ENCODE results near the gene NINJ1. TPM values are rescaled to one million over a fixed set of nuclear protein-coding genes. Genes with fewer than 3 reads are reported as not detected.

Gene NINJ1
- total and polyA plus RNA-seq, 2 of the 13 experiments (the other 11 are each of a cell fraction or from before 2014, with no cell fraction given) = 81.2 to 92.1 TPM

DNA sequence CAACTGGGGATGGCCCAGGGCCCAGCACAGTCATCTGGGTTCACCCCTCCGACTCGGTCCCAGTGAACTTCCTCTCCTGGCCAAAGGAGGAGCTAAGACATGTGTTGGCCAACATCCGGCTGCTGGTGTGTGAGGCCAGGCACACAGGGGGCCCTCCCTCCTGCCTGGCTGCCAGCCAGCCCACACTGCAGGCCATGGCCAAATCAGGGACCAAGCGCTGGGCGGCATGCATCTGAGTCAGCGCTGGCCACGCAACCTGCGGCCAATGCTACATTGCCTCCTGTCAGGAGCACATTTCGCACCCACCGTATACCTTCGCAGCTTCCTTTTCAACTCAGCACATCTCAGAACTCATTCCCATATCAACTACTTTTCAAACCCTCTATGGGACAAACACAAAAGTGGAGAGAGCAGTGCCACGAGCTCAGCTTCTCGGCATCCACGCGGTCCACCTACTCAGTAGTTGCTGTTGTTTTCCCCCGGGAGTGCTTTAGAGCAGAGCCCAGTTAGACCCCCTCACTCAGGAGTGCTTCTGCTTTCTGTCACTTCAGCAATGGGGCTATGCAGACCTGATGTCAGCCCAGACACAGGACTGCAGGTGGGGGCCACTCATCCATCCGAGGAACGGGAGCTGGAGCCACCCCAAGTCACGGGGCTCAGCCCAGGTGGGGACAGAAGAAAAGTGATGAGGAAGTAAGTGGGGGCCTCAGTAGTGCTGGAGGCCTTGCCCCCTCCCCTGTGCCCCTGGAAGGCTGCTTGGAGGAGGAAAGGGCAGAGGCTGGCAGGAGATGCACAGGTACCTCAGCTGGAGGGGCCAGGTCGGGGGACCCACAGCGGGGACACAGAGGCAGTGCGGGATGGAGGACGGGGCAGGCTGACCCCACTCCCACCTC lies 13.9 kb downstream of the NINJ1 start (continued):
- TF ChIP-seq GMEB1 (CRISPR knock-in tag; IDR thresholded peaks at IDR 0.05; ENCODE audit: borderline replicate concordance) = peak; percentile 69; the same call in 1 of the 2 replicates
- 0 out of 2 replicates have a peak, but pooled peaks have one; percentile 71 for TF ChIP-seq HNRNPL (IDR thresholded peaks at IDR 0.05; ENCODE audit: low read depth, low read length)
- TF ChIP-seq POLR2AphosphoS2 (IDR thresholded peaks at IDR 0.05; ENCODE audit: low read depth, low read length) = no peak
- no peak for TF ChIP-seq STAT5B (CRISPR knock-in tag; IDR thresholded peaks at IDR 0.05)
- 0 out of 2 replicates have a peak, but pooled peaks have one; percentile 56 for TF ChIP-seq ZNF160 (CRISPR knock-in tag; IDR thresholded peaks at IDR 0.05)
- TF ChIP-seq, protein P1, sequence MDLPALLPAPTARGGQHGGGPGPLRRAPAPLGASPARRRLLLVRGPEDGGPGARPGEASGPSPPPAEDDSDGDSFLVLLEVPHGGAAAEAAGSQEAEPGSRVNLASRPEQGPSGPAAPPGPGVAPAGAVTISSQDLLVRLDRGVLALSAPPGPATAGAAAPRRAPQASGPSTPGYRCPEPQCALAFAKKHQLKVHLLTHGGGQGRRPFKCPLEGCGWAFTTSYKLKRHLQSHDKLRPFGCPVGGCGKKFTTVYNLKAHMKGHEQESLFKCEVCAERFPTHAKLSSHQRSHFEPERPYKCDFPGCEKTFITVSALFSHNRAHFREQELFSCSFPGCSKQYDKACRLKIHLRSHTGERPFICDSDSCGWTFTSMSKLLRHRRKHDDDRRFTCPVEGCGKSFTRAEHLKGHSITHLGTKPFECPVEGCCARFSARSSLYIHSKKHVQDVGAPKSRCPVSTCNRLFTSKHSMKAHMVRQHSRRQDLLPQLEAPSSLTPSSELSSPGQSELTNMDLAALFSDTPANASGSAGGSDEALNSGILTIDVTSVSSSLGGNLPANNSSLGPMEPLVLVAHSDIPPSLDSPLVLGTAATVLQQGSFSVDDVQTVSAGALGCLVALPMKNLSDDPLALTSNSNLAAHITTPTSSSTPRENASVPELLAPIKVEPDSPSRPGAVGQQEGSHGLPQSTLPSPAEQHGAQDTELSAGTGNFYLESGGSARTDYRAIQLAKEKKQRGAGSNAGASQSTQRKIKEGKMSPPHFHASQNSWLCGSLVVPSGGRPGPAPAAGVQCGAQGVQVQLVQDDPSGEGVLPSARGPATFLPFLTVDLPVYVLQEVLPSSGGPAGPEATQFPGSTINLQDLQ (CRISPR knock-in tag; IDR thresholded peaks at IDR 0.05) = peak; percentile 68; the same call in 1 of the 2 replicates
- TF ChIP-seq ZNF549 (CRISPR knock-in tag; IDR thresholded peaks at IDR 0.05) = no peak
- TF ChIP-seq HOXA7 (CRISPR knock-in tag; IDR thresholded peaks at IDR 0.05) = no peak
- peak; percentile 44; the same call in 1 of the 2 replicates for TF ChIP-seq ELF1 (CRISPR knock-in tag; IDR thresholded peaks at IDR 0.05)
- no peak for TF ChIP-seq TEAD2 (CRISPR knock-in tag; IDR thresholded peaks at IDR 0.05)
- TF ChIP-seq NRL (CRISPR knock-in tag; IDR thresholded peaks at IDR 0.05; ENCODE audit: borderline replicate concordance) = peak; percentile 92
- no peak for TF ChIP-seq FOXA1 (IDR thresholded peaks at IDR 0.05)
- TF ChIP-seq FOXA1 (CRISPR knock-in tag; IDR thresholded peaks at IDR 0.05) = peak; percentile 71
- peak; percentile 93; the same call in 1 of the 2 replicates for TF ChIP-seq TARDBP (CRISPR knock-in tag; IDR thresholded peaks at IDR 0.05)
- TF ChIP-seq MLLT10 (CRISPR knock-in tag; IDR thresholded peaks at IDR 0.05) = no peak
- no peak for TF ChIP-seq ZNF569 (CRISPR knock-in tag; IDR thresholded peaks at IDR 0.05; ENCODE audit: borderline replicate concordance)
- TF ChIP-seq GABPA (IDR thresholded peaks at IDR 0.05; ENCODE audit: low read depth, low read length) = no peak
- TF ChIP-seq GABPA (CRISPR knock-in tag; IDR thresholded peaks at IDR 0.05; ENCODE audit: low read depth) = peak; percentile 89
- TF ChIP-seq, protein P2, sequence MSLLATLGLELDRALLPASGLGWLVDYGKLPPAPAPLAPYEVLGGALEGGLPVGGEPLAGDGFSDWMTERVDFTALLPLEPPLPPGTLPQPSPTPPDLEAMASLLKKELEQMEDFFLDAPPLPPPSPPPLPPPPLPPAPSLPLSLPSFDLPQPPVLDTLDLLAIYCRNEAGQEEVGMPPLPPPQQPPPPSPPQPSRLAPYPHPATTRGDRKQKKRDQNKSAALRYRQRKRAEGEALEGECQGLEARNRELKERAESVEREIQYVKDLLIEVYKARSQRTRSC (CRISPR knock-in tag; IDR thresholded peaks at IDR 0.05; ENCODE audit: low read depth) = no peak; the same call in 1 of the 2 replicates
- TF ChIP-seq NFIB (CRISPR knock-in tag; IDR thresholded peaks at IDR 0.05; ENCODE audit: borderline replicate concordance) = 0 out of 2 replicates have a peak, but pooled peaks have one; percentile 84
- TF ChIP-seq, protein P3, sequence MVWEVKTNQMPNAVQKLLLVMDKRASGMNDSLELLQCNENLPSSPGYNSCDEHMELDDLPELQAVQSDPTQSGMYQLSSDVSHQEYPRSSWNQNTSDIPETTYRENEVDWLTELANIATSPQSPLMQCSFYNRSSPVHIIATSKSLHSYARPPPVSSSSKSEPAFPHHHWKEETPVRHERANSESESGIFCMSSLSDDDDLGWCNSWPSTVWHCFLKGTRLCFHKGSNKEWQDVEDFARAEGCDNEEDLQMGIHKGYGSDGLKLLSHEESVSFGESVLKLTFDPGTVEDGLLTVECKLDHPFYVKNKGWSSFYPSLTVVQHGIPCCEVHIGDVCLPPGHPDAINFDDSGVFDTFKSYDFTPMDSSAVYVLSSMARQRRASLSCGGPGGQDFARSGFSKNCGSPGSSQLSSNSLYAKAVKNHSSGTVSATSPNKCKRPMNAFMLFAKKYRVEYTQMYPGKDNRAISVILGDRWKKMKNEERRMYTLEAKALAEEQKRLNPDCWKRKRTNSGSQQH (CRISPR knock-in tag; IDR thresholded peaks at IDR 0.05; ENCODE audit: low read depth) = no peak; the same call in 1 of the 2 replicates
- TF ChIP-seq KDM3A (CRISPR knock-in tag; IDR thresholded peaks at IDR 0.05; ENCODE audit: low read depth) = peak; percentile 92
- peak; percentile 70; the same call in 1 of the 2 replicates for TF ChIP-seq NR2C2 (CRISPR knock-in tag; IDR thresholded peaks at IDR 0.05; ENCODE audit: borderline replicate concordance)
- peak; percentile 67 for TF ChIP-seq ZNF644 (CRISPR knock-in tag; IDR thresholded peaks at IDR 0.05; ENCODE audit: low read depth)
